ENCODE measurements around the gene CALML4.
A peak's percentile ranks its signal among the peaks of the same experiment; 100 is the strongest.
"Not testable (repeated sequence)": the region's sequence is repeated elsewhere in the genome, so short reads cannot be mapped to it uniquely, and the experiment has no call there.

The CALML4 gene

GRCh38 chr15:68204776-68205557, at the start of gene CALML4:
CALML4 (minus strand) TSS chr15:68205332; CDS start chr15:68205247, 85 bp downstream.
- DNase-seq (ENCODE audit: low read depth in 2 of 2): no peak

- DNase-seq (ENCODE audit: low read depth in 2 of 2): no peak
These were observed 47.9 kb upstream of the CALML4 start for GRCh38 chr15:68252925-68253534.

GRCh38 chr15:68249058-68249713, 44.1 kb upstream of the CALML4 start:
- DNase-seq (ENCODE audit: low read depth in 2 of 2): no peak

- DNase-seq (ENCODE audit: low read depth in 2 of 2): no peak
These were observed 39.1 kb upstream of the CALML4 start for GRCh38 chr15:68244235-68244634.

GRCh38 chr15:68241088-68241935, 36.2 kb upstream of the CALML4 start:
- no peak for DNase-seq (ENCODE audit: low read depth in 2 of 2)

GRCh38 chr15:68239025-68239424, 33.9 kb upstream of the CALML4 start:
- no peak for DNase-seq (ENCODE audit: low read depth in 2 of 2)

GRCh38 chr15:68235022-68235421, 29.9 kb upstream of the CALML4 start:
- DNase-seq (ENCODE audit: low read depth in 2 of 2): no peak

GRCh38 chr15:68234520-68234919, 29.4 kb upstream of the CALML4 start:
- DNase-seq (ENCODE audit: low read depth in 2 of 2): not testable (repeated sequence)

- DNase-seq (ENCODE audit: low read depth in 2 of 2): no peak
These were observed 28.9 kb upstream of the CALML4 start for GRCh38 chr15:68234060-68234459.

GRCh38 chr15:68232937-68233336, 27.8 kb upstream of the CALML4 start:
- no peak for DNase-seq (ENCODE audit: low read depth in 2 of 2)

GRCh38 chr15:68232449-68232848, 27.3 kb upstream of the CALML4 start:
- no peak for DNase-seq (ENCODE audit: low read depth in 2 of 2)

- DNase-seq (ENCODE audit: low read depth in 2 of 2): no peak
These were observed 26.1 kb upstream of the CALML4 start for GRCh38 chr15:68231102-68231818.

GRCh38 chr15:68230157-68231100, 25.3 kb upstream of the CALML4 start:
- DNase-seq (ENCODE audit: low read depth in 2 of 2): no peak

- peak; percentile 71 to 78 for DNase-seq (ENCODE audit: low read depth in 2 of 2)
These were observed 24.4 kb upstream of the CALML4 start, which contains the start of gene CLN6 for GRCh38 chr15:68229386-68230156. CLN6 (minus strand) TSS chr15:68229728; CDS start chr15:68229584, 144 bp downstream.

- DNase-seq (ENCODE audit: low read depth in 2 of 2): no peak
These were observed 23.8 kb upstream of the CALML4 start for GRCh38 chr15:68228971-68229385.

GRCh38 chr15:68228143-68228970, 23.2 kb upstream of the CALML4 start:
- no peak for DNase-seq (ENCODE audit: low read depth in 2 of 2)

GRCh38 chr15:68227643-68228142, 22.6 kb upstream of the CALML4 start:
- DNase-seq (ENCODE audit: low read depth in 2 of 2): no peak

- DNase-seq (ENCODE audit: low read depth in 2 of 2): not testable (repeated sequence)
These were observed 20.3 kb upstream of the CALML4 start for GRCh38 chr15:68225442-68225841.
